Neural progenitor cell (in vitro differentiated cells): ENCODE data around the gene RHBDD3. TPM values are rescaled to one million over a fixed set of nuclear protein-coding genes. Genes with fewer than 3 reads are reported as not detected.
A peak's percentile ranks its signal among the peaks of the same experiment; 100 is the strongest.

ENCODE experiments used
- DNase-seq: peaks from one replicate; pipeline ENCODE4 v3.0.0-alpha.2; 2016; ENCODE audit warnings: low spot score
- H2AFZ ChIP-seq: fragments of 200-600 bp; sonication (generic); replicated peaks from 2 replicates; pipeline ENCODE4 v1.6.1; 2016; ENCODE audit warnings: antibody characterized with exemption
- H3F3A ChIP-seq: fragments of 200-600 bp; sonication (generic); 2 replicates; pipeline ENCODE4 v1.6.1; 2016; ENCODE audit warnings: antibody characterized with exemption, low read depth
- H3K27ac ChIP-seq: fragments of 200-600 bp; sonication (generic); 2 replicates; pipeline ENCODE4 v1.5.1; 2016; ENCODE audit warnings: mild to moderate bottlenecking
- H3K27me3 ChIP-seq: fragments of 200-600 bp; sonication (generic); 2 replicates; pipeline ENCODE4 v1.6.1; 2016; ENCODE audit warnings: mild to moderate bottlenecking, moderate library complexity
- H3K36me3 ChIP-seq: fragments of 200-600 bp; sonication (generic); 2 replicates; pipeline ENCODE4 v1.5.1; 2016
- H3K4me1 ChIP-seq: fragments of 200-600 bp; sonication (generic); 2 replicates; pipeline ENCODE4 v1.6.1; 2016; ENCODE audit warnings: mixed run types
- H3K4me2 ChIP-seq: fragments of 200-600 bp; sonication (generic); 2 replicates; pipeline ENCODE4 v1.6.1; 2016
- H3K4me3 ChIP-seq: fragments of 200-600 bp; sonication (generic); 2 replicates; pipeline ENCODE4 v1.5.1; 2016
- H3K79me2 ChIP-seq: fragments of 200-600 bp; sonication (generic); 2 replicates; pipeline ENCODE4 v1.6.1; 2016; ENCODE audit warnings: low read depth
- H3K9ac ChIP-seq: fragments of 200-600 bp; sonication (generic); 2 replicates; pipeline ENCODE4 v1.6.1; 2016
- H3K9me3 ChIP-seq: fragments of 200-600 bp; sonication (generic); 2 replicates; pipeline ENCODE4 v1.5.1; 2016; ENCODE audit warnings: low read depth
- H4K20me1 ChIP-seq: fragments of 200-600 bp; sonication (generic); 2 replicates; pipeline ENCODE4 v1.6.1; 2016; ENCODE audit warnings: low read depth
- H3K27ac Mint-ChIP-seq: 3 replicates; pipeline ENCODE4 v1.8.0; 2021; ENCODE audit warnings: mixed read lengths
- H3K27me3 Mint-ChIP-seq: 2 replicates; pipeline ENCODE4 v1.8.0; 2022; ENCODE audit warnings: low read depth, mild to moderate bottlenecking, inconsistent platforms, moderate library complexity, mixed read lengths; ENCODE audit not compliant: insufficient read depth
- H3K36me3 Mint-ChIP-seq: 3 replicates; pipeline ENCODE4 v1.8.0; 2021; ENCODE audit warnings: mixed read lengths
- H3K4me1 Mint-ChIP-seq: 3 replicates; pipeline ENCODE4 v1.8.0; 2021; ENCODE audit warnings: mixed read lengths
- H3K4me3 Mint-ChIP-seq: 3 replicates; pipeline ENCODE4 v1.8.0; 2021; ENCODE audit warnings: mild to moderate bottlenecking, moderate library complexity, mixed read lengths
- H3K9me3 Mint-ChIP-seq: 3 replicates; pipeline ENCODE4 v1.8.0; 2020; ENCODE audit warnings: mixed read lengths
- EZH2 ChIP-seq: fragments of 200-600 bp; sonication (generic); IDR thresholded peaks from 2 replicates; pipeline ENCODE4 v1.6.1; 2017; ENCODE audit warnings: antibody characterized with exemption, mild to moderate bottlenecking, moderate library complexity
- EZH2phosphoT487 ChIP-seq: fragments of 200-600 bp; sonication (generic); IDR thresholded peaks from 2 replicates; pipeline ENCODE4 v1.6.1; 2017; ENCODE audit warnings: antibody characterized with exemption
- total RNA-seq: library from RNA; depleted of rRNA; stranded (reverse); fragments of >200 nt; gene quantifications from 2 replicates; pipeline ENCODE4 v1.2.3, GENCODE V29; 2015; ENCODE audit warnings: low replicate concordance
- TF ChIP-seq, protein P1 (sequence below): fragments of 200-600 bp; sonication (generic); IDR thresholded peaks from 2 replicates; pipeline ENCODE4 v1.5.1; 2017; ENCODE audit warnings: antibody characterized with exemption, mild to moderate bottlenecking

RHBDD3 gene
- total RNA-seq, 1 donor from 2014 or later, result 16.3 TPM

- H3K36me3 Mint-ChIP-seq, result peaks cover 61% of the 10 kb centered on the region
- H3K27ac Mint-ChIP-seq, result no peak overlapping the region
- H3K36me3 ChIP-seq, result peaks cover 46% of the 10 kb centered on the region
Observed at GRCh38 chr22:29275819-29276565, 8.2 kb upstream of the RHBDD3 start.

DNA sequence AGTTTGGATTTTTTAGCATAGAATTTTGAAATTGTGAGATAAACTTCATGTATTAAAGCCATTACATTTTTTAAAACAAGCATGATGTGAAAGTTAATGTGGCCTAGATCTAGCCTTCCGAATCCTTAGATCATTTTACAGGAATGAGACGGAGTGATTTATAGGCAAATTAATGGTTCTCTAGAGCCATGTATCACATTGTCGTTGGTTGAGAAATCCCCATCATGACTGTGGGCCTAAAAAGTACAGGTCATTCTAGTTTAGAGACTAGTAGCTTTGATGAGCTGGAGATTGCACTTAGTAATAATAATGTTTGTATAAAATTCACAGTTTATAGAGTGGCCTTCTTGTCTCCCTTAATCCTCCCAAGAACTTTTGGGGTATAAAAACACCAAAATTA is 7.4 kb upstream of the RHBDD3 start:
- peaks cover 99% of the 10 kb centered on the region for H4K20me1 ChIP-seq
- no peak overlapping the region for H3K4me3 ChIP-seq
- Mint-ChIP-seq H3K4me3 (no peak overlapping the region), H3K4me1 (peaks cover 32% of the 10 kb centered on the region), H3K27ac (no peak overlapping the region), H3K27me3 (peaks cover 2% of the 10 kb centered on the region), H3K9me3 (no peaks in the 10 kb centered on the region), H3K36me3 (peaks cover 62% of the 10 kb centered on the region)
- H3K27me3 ChIP-seq, result no peaks in the 10 kb centered on the region
- no peak overlapping the region for H3K9ac ChIP-seq
- H3K27ac ChIP-seq, result no peak overlapping the region
- H3K4me1 ChIP-seq, result peaks cover 29% of the 10 kb centered on the region
- peaks cover 46% of the 10 kb centered on the region for H3K36me3 ChIP-seq
- H3F3A ChIP-seq, result peaks cover 22% of the 10 kb centered on the region
- DNase-seq, result no peak
- H3K79me2 ChIP-seq, result peaks cover 100% of the 10 kb centered on the region
- no peak for TF ChIP-seq EZH2
- no peak for TF ChIP-seq EZH2phosphoT487
- TF ChIP-seq, protein P1, sequence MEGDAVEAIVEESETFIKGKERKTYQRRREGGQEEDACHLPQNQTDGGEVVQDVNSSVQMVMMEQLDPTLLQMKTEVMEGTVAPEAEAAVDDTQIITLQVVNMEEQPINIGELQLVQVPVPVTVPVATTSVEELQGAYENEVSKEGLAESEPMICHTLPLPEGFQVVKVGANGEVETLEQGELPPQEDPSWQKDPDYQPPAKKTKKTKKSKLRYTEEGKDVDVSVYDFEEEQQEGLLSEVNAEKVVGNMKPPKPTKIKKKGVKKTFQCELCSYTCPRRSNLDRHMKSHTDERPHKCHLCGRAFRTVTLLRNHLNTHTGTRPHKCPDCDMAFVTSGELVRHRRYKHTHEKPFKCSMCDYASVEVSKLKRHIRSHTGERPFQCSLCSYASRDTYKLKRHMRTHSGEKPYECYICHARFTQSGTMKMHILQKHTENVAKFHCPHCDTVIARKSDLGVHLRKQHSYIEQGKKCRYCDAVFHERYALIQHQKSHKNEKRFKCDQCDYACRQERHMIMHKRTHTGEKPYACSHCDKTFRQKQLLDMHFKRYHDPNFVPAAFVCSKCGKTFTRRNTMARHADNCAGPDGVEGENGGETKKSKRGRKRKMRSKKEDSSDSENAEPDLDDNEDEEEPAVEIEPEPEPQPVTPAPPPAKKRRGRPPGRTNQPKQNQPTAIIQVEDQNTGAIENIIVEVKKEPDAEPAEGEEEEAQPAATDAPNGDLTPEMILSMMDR, result no peak
- no peak overlapping the region for H2AFZ ChIP-seq
- no peaks in the 10 kb centered on the region for H3K9me3 ChIP-seq
- no peak overlapping the region for H3K4me2 ChIP-seq

More at GRCh38 chr22:29275819-29276565, 8.2 kb upstream of the RHBDD3 start:
- Histone ChIP-seq H4K20me1 (peaks cover 99% of the 10 kb centered on the region), H3K4me3 (no peak overlapping the region), H3K27ac (no peak overlapping the region), H3K79me2 (peaks cover 99% of the 10 kb centered on the region), H3F3A (peaks cover 24% of the 10 kb centered on the region), H2AFZ (no peak overlapping the region), H3K4me2 (no peak overlapping the region), H3K9ac (no peak overlapping the region), H3K9me3 (no peaks in the 10 kb centered on the region), H3K27me3 (no peaks in the 10 kb centered on the region), H3K4me1 (peaks cover 21% of the 10 kb centered on the region)
- Mint-ChIP-seq H3K4me3 (no peak overlapping the region), H3K4me1 (peaks cover 24% of the 10 kb centered on the region), H3K27me3 (peaks cover 2% of the 10 kb centered on the region), H3K9me3 (no peaks in the 10 kb centered on the region)
- DNase-seq, result no peak
- TF ChIP-seq EZH2phosphoT487 (no peak), EZH2 (no peak)

DNA sequence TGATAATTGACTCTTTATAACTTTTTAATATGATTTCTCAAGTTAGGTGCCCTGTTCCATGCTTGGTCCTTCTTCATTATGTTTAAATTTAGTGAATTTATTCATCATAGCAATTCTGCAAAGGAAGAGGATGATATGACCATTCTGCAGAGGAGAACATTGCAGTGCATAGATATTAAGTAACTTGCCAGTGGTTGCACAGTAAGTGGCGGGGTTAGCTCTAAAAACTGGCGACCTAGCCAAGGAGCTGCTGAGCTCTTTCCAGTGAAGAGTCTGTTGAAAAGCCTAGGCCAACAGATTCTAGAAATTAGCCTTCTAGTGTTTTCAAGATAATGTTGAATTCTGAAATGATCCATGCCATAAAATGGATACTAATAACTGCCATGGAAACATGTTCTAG is 4.8 kb upstream of the RHBDD3 start:
- Mint-ChIP-seq H3K4me1 (peaks cover 40% of the 10 kb centered on the region), H3K36me3 (peaks cover 57% of the 10 kb centered on the region), H3K27ac (no peak overlapping the region), H3K27me3 (peaks cover 8% of the 10 kb centered on the region), H3K9me3 (no peaks in the 10 kb centered on the region), H3K4me3 (no peak overlapping the region)
- Histone ChIP-seq H3K4me1 (peaks cover 32% of the 10 kb centered on the region), H4K20me1 (peaks cover 91% of the 10 kb centered on the region), H3K27ac (no peak overlapping the region), H3K36me3 (peaks cover 33% of the 10 kb centered on the region), H3K27me3 (no peaks in the 10 kb centered on the region), H3K79me2 (peaks cover 97% of the 10 kb centered on the region), H3K4me2 (peak overlapping the region; percentile 95), H3K9me3 (no peaks in the 10 kb centered on the region), H2AFZ (no peak overlapping the region), H3K4me3 (no peak overlapping the region), H3F3A (peaks cover 5% of the 10 kb centered on the region), H3K9ac (no peak overlapping the region)
- TF ChIP-seq EZH2, result no peak
- no peak for TF ChIP-seq EZH2phosphoT487
- TF ChIP-seq, protein P1, result no peak
- no peak for DNase-seq
